Measurements from ENCODE around the gene VPS18. TPM values are rescaled to one million over a fixed set of nuclear protein-coding genes. Genes with fewer than 3 reads are reported as not detected.
A peak's percentile ranks its signal among the peaks of the same experiment; 100 is the strongest.

VPS18 gene
- total RNA-seq, 1 experiment from 2014 or later: 9.6 TPM

DNA sequence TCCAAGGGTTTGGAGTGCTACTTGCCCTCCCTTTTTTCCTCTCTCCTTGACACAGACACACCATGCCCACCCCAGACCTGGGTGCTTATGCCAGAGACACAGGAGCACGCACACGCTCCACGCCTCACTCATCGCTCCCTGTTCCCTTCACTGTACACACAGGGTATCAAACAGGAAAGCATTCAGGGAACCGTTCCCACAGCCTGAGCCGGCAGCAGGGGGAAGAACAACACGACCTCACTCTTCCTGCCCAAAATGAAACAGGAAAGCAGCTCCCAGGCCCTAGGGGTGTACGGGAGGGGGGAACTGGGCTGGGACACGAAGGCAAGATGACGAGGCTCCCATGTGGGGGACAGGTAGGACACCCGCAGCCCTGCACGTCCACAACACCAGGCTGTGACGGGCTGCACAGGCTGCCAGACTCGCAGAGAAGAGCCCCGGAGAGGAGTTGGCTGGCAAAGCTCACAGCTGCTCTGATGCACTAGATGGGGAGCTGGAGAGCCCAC, 46.1 kb downstream of the VPS18 start:
- intact Hi-C loops (cut with micrococcal nuclease; ENCODE audit: unreplicated experiment): no loop called here

DNA sequence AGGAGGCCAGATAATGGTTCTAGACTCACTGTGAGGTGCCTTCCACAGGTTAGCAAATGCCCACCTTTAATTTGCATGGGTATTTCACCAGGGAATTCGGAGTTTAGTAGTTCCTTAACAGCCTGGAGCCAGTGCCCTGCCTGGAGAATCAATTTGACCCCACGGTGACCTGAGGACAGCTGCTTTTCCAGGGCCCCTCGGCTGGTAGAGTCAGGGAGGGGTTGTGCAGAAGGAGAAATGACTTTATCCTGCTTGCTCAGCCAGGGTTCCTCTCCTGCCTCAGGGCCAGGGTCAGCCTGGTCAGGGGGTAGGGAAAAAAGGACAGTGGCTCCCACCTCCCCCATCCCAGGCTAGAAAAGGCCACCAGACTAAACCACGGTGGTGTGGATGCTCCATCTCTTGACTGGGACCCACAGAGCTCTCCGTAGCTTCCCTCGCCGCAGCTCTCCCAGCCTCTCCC, 46.8 kb downstream of the VPS18 start:
- BruUV-seq (replicated peaks): TSS peak; percentile 83
- Histone ChIP-seq H3K36me3 (ENCODE audit: low read depth) (no peaks in the 10 kb centered on the region), H3K4me3 (peak overlapping the region; percentile 64; the same call in 1 of the 2 replicates), H3K27ac (peak overlapping the region; percentile 32; the same call in 1 of the 2 replicates), H3K9me3 (ENCODE audit: insufficient read depth, low read depth) (no peaks in the 10 kb centered on the region), H3K9me2 (ENCODE audit: insufficient read depth) (no peaks in the 10 kb centered on the region), H2AFZ (peak overlapping the region; percentile 69), H3K4me1 (replicated peaks; ENCODE audit: insufficient read depth) (0 out of 2 replicates have a peak, but pooled peaks cover 6% of the 10 kb centered on the region), H3K79me2 (ENCODE audit: low read depth) (no peaks in the 10 kb centered on the region), H4K20me1 (ENCODE audit: insufficient read depth) (no peaks in the 10 kb centered on the region), H3K4me2 (peak overlapping the region; percentile 68), H3F3A (ENCODE audit: insufficient read depth, low read depth) (no peaks in the 10 kb centered on the region), H3K27me3 (ENCODE audit: insufficient read depth, low read depth) (no peaks in the 10 kb centered on the region)
- no peak for DNase-seq
- ChIA-PET POLR2A (ENCODE audit: unreplicated experiment) (interaction anchor here (0.6 kb wide), 1 partner anchor 12 kb away, joined by 9 read pairs; the partner anchor contains the start of gene DLL4), CTCF (interaction anchor here (0.6 to 1.9 kb wide), 13 partner anchors 11 to 1197 kb away, joined by 3 to 14 read pairs (median 4); partner anchors contain the start of gene CHAC1)
- no peak for TF ChIP-seq EZH2 (IDR thresholded peaks at IDR 0.05; ENCODE audit: low read depth)
- TF ChIP-seq, protein P1, sequence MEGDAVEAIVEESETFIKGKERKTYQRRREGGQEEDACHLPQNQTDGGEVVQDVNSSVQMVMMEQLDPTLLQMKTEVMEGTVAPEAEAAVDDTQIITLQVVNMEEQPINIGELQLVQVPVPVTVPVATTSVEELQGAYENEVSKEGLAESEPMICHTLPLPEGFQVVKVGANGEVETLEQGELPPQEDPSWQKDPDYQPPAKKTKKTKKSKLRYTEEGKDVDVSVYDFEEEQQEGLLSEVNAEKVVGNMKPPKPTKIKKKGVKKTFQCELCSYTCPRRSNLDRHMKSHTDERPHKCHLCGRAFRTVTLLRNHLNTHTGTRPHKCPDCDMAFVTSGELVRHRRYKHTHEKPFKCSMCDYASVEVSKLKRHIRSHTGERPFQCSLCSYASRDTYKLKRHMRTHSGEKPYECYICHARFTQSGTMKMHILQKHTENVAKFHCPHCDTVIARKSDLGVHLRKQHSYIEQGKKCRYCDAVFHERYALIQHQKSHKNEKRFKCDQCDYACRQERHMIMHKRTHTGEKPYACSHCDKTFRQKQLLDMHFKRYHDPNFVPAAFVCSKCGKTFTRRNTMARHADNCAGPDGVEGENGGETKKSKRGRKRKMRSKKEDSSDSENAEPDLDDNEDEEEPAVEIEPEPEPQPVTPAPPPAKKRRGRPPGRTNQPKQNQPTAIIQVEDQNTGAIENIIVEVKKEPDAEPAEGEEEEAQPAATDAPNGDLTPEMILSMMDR (conservative IDR thresholded peaks at IDR 0.05): no peak
- intact Hi-C loops (cut with micrococcal nuclease; ENCODE audit: unreplicated experiment): loop anchor here (1.0 kb wide), 1 partner anchor 77 kb away; no protein-coding TSS in a partner anchor

More for the DNA sequence above, 46.1 kb downstream of the VPS18 start:
- POLR2A ChIA-PET (ENCODE audit: unreplicated experiment): interaction anchor here (0.7 kb wide), 1 partner anchor 346 kb away, joined by 4 read pairs; no protein-coding TSS in a partner anchor
- H3K4me2 ChIP-seq: no peak overlapping the region
- H3K4me1 ChIP-seq (replicated peaks; ENCODE audit: insufficient read depth): 0 out of 2 replicates have a peak, but pooled peaks cover 6% of the 10 kb centered on the region
- no peaks in the 10 kb centered on the region for H3K9me2 ChIP-seq (ENCODE audit: insufficient read depth)
- no TSS peak for BruUV-seq (replicated peaks)
- no peak overlapping the region for H3K27ac ChIP-seq
- H3K79me2 ChIP-seq (ENCODE audit: low read depth): no peaks in the 10 kb centered on the region
- no peak for DNase-seq
- no peaks in the 10 kb centered on the region for H3K27me3 ChIP-seq (ENCODE audit: insufficient read depth, low read depth)
- H3K9me3 ChIP-seq (ENCODE audit: insufficient read depth, low read depth): no peaks in the 10 kb centered on the region
- H3F3A ChIP-seq (ENCODE audit: insufficient read depth, low read depth): no peaks in the 10 kb centered on the region
- no peak for TF ChIP-seq EZH2 (IDR thresholded peaks at IDR 0.05; ENCODE audit: low read depth)
- TF ChIP-seq, protein P1 (conservative IDR thresholded peaks at IDR 0.05): no peak
- no peaks in the 10 kb centered on the region for H4K20me1 ChIP-seq (ENCODE audit: insufficient read depth)
- CTCF ChIA-PET: interaction anchor here (0.6 to 1.9 kb wide), 2 partner anchors 40 to 41 kb away, joined by 4 to 5 read pairs; no protein-coding TSS in a partner anchor
- no peak overlapping the region for H3K4me3 ChIP-seq
- H3K36me3 ChIP-seq (ENCODE audit: low read depth): no peaks in the 10 kb centered on the region
- no peak overlapping the region for H2AFZ ChIP-seq

DNA sequence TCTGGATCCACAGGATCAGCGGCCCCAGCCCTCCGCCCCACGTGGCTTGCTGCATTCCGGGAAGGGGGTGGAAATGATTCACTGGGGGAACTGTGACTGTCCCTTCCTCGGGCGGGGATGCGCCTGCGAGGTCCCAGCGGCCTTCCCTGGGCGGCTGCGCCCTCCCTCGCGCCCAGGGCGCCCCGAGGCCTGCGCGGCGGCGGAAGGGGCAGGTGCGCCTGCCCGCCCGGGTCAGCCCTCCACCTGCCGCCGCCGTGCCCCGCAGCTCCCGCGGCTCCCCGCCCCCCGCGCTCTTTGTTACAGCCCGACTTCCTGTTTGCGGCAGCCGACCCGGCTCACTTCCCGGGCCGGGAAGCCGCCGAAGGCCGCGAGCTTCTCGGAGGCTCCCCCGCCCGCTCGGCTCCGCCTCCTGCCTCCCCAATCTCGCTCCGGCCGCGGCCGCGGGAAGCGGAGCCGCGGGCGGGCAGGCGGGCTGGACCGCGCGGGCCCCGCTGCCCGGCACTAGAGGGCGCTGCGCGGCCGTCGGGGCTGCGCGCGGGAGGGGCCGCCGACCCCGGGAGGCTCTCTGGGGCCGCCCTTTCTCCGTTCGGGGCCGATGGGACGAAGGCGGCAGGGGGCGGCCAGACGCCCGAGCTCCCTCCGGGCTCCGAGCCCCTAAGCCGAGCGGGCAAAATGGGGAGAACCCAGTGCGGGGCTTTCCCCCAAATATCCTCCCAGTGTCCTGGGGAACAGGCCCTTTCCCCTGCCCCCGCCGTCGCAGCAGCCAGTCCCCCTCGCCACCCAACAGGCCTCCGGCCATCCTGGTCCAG, 47.5 kb downstream of the VPS18 start:
- DNase-seq: peak; percentile 55 to 82
- CTCF ChIA-PET: interaction anchor here (0.6 to 1.9 kb wide), 13 partner anchors 11 to 1196 kb away, joined by 3 to 14 read pairs (median 4); partner anchors contain the start of gene CHAC1
- BruUV-seq (replicated peaks): no TSS peak
- H4K20me1 ChIP-seq (ENCODE audit: insufficient read depth): no peaks in the 10 kb centered on the region
- no peaks in the 10 kb centered on the region for H3K9me3 ChIP-seq (ENCODE audit: insufficient read depth, low read depth)
- H3K27ac ChIP-seq: peak overlapping the region; percentile 32; the same call in 1 of the 2 replicates
- H3K27me3 ChIP-seq (ENCODE audit: insufficient read depth, low read depth): no peaks in the 10 kb centered on the region
- no peaks in the 10 kb centered on the region for H3K36me3 ChIP-seq (ENCODE audit: low read depth)
- intact Hi-C loops (cut with micrococcal nuclease; ENCODE audit: unreplicated experiment): loop anchor here (1.0 kb wide), 1 partner anchor 77 kb away; no protein-coding TSS in a partner anchor
- H3F3A ChIP-seq (ENCODE audit: insufficient read depth, low read depth): no peaks in the 10 kb centered on the region
- TF ChIP-seq, protein P1 (conservative IDR thresholded peaks at IDR 0.05): peak; percentile 36; the same call in 1 of the 2 replicates
- TF ChIP-seq EZH2 (IDR thresholded peaks at IDR 0.05; ENCODE audit: low read depth): no peak
- peak overlapping the region; percentile 68 for H3K4me2 ChIP-seq
- H3K79me2 ChIP-seq (ENCODE audit: low read depth): no peaks in the 10 kb centered on the region
- peak overlapping the region; percentile 88 for H2AFZ ChIP-seq
- POLR2A ChIA-PET (ENCODE audit: unreplicated experiment): interaction anchor here (0.6 kb wide), 1 partner anchor 13 kb away, joined by 9 read pairs; the partner anchor contains the start of gene DLL4
- H3K4me1 ChIP-seq (replicated peaks; ENCODE audit: insufficient read depth): 0 out of 2 replicates have a peak, but pooled peaks cover 6% of the 10 kb centered on the region
- peak overlapping the region; percentile 64; the same call in 1 of the 2 replicates for H3K4me3 ChIP-seq
- H3K9me2 ChIP-seq (ENCODE audit: insufficient read depth): no peaks in the 10 kb centered on the region

All from PC-9 (cell line).